Endothelial cell of hepatic sinusoid (primary cell): ENCODE data around the gene BCOR.

Experiments
- in situ Hi-C: cut with HindIII; loops from 2 replicates; pipeline ENCODE4 v1.10.0; 2017; ENCODE audit warnings: low sequenced_read_pairs

The BCOR gene

DNA sequence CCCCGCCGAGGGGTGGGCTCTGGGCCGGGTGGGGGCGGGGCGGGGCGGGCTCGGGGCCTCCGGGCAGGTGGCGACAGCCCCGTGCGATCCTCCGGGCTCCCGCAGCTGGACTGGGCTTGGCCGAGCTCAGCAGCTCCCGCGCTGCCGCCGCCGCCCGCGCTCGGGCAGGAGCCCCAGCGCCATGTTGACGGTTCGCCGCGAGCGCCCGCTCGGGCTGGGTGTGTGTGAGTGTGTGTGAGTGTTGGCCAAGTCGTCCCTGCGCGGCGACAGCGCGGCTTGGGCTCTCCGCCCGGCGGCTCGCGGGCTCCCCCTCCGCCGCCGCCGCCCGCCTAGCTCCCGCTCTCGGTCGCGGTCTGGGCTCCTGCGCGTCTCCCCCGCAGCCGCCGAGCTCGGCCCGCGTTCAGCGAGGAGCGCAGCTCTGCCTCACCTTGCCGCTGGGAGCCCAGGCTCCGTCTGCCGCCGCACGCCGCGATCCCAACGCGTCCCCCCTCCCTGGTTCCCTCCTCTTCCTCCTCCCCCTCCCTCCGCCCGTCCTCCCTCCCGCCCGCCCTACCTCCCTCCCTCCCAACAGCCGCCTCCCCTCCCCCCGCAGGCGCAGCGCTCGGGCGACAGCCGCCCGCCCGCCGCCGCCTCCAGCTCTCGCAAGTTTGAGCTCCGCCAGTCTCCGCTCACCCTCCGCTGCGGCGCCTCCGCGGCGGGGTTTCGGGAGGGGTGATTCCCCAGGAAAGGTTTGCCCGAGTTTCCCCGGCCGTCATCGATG, at the start of gene BCOR:
Gene BCOR, minus strand, starts transcription at position 455 of the 760 bp plus-strand sequence. CDS start 20,029 bp downstream, outside the sequence.
- in situ Hi-C loops = no loop called here

DNA sequence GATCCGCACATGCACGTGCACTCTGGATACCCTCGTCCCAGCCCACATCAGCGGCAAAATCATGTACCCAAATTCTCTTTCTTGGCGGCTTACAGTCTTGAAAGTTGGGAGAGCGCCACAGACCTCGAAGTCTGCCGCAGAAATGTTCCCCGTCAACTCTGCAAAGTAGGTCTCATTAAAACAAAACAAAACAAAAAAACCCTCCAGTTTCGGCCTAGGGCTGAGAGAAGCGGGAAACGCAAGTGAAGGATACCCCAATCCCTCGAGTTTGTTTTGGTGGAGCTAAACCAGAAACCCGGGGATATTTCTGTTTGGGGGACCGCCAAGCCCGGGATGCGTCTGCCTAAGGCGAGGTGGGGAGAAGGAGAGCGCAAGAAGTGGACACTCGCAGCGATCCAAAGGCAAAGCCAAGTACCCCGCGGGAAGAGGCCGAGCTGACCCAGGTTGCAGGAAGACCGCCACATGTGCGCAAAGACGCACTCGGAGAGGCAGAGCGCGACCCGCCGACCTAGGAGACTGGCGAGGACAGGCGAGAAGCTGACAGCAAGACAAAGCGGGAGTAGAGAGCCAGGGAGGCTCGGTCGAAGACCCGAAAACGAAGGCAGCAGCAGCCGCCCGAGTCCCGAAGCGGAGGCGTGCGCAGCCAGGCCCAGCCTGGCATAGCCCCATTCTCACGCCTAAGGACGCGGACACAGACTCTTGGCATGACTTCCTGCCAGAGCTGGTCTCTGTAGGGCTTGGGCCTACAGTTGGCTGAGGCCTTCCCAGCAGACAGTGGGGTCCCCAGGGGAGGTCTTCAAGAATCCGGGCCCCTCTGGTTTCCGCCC, 49.6 kb upstream of the BCOR start:
- in situ Hi-C loops = loop anchor here (5.0 kb wide), 1 partner anchor 90 kb away; no protein-coding TSS in a partner anchor

DNA sequence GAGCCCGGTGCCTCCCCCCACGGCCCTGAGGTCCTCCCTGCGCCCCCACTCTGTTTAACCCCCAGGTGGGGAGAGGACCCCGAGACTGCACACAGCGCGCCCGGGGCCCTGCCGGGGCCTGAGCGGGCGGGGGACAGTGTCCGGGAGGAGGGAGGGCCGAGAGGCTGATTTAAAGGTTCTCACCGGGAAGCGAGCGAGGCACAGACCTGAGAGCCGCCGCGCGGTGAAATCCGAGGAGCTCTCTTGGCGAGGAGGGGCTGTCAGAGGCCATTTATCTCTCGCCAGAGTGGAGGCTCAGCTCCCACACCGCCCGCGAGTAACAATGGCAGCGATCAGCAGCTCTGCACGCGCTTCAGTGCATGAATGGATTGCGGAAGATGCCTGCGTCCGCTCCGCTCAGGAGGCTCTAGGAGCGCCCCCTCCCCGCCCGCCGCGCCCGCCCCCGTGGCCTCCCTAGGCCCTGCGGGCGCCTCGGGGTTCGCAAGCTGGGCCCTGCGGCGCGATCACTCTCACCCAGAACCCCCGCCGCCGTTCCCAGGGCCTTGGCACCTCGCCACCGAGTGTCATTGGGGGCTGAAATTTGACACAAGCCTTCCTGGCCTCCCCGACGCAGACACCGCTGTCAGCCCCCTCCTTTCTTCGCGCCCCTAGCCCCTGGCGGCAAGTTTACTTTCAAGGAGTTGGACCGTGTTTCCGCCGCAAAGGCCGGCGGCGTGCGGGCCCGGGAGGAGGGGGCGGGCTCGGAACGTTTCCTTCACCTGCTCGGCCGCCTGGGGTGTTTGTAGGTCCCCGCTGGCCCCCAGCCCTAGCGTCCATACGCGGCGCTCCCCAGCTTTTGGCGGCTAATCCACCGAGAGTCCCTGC, 48.7 kb upstream of the BCOR start:
- in situ Hi-C loops = loop anchor here (5.0 kb wide), 1 partner anchor 89 kb away; no protein-coding TSS in a partner anchor

DNA sequence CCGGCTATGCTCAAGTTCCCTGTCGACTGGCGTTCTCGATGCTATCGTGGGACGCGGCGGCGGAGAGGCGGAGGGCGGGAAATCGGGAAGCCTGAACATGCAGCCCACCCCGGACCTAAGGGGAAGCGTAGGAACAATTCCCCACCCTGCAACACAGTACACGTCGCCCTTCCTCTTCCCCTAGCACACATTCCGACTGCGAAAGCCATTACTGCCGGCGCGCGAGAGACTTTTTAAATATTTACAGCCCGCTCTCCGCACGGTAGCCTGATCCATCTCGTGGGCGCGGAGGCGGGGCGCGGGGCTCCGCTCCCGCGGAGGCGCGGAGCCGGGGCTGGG, 48.1 kb upstream of the BCOR start:
- in situ Hi-C loops = loop anchor here (5.0 kb wide), 1 partner anchor 89 kb away; no protein-coding TSS in a partner anchor

DNA sequence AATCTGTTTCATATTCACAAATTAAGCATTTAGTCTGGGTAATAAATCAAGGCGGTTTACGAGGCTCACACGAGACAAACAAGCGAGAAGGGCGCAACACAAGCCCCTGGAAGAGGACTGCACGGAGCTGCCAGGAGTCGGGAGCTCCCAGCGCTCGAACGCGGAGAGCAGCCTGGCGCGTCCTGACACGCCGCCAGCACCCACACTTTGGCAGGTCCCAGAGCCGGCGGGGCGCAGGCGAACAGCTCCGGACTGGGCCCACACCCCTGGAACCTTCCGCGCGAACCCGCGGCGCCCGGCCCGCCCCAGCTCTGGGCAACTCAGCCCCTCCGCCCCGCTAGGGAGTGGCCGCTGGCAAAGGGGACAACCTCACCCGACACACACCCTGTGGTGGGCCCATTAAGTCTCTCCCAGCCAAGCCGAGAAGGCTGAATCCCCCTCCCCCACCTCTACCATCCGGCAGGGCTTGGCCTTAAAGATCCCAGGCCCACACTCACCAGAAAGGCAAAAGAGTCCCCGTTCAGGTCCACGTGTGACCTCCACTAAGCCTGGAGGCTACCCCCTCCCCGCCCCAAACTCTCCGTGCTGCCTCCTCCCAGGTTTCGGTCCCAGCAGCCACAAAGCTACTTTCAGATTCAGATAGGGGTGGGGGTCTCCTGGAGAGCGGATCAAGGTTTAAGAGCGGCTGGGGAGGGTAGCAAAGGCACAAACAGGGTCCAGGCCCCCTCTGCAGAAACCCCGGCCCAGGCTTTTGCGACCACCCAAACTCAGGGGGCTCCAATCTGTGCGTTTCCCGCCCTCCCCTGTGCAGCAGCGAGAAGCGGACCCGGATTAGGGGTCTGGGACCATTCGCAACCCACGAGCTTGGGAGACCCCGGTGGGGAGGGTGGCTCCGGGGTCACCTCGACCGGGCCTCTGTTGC, 47.5 kb upstream of the BCOR start:
- in situ Hi-C loops = loop anchor here (5.0 kb wide), 1 partner anchor 88 kb away; no protein-coding TSS in a partner anchor

DNA sequence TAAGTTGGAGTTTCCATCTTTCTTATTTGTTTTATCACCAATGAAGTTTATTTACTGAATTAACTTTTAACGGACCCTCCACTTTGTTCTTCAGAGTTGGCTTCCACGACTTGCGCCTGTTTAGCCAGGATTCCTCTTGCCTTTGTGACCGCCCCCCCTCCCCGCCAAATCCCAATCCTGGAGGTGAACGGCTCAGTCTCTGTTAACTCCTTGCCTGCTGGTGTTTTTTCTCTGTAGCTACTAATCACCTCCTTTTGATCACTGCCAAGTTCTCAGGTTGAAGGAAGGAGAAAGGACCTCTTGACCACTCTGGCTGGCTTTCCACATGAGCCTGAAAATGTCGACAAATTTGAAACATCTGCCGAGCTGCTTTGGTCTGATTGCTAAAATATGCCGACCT, 46.8 kb upstream of the BCOR start:
- in situ Hi-C loops = no loop called here

DNA sequence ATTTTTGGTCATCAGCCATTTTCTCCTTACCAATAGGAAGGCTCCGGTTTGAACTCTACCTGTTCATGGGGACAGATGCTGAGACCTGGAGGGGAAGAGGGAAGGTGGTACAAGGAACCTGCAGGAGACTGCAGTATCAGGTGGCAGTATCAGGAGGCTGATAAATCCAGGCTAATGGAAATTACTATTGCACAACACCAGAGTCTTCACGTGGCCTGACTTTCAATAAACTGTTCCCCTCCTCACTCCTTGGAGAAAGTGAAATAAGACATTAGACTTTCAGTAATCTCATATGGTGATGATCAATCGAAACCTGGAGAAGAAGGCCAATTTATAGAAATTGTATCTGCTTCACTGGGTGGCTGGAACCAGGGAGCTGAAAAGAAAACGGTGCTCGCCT, 46.2 kb upstream of the BCOR start:
- in situ Hi-C loops = no loop called here

DNA sequence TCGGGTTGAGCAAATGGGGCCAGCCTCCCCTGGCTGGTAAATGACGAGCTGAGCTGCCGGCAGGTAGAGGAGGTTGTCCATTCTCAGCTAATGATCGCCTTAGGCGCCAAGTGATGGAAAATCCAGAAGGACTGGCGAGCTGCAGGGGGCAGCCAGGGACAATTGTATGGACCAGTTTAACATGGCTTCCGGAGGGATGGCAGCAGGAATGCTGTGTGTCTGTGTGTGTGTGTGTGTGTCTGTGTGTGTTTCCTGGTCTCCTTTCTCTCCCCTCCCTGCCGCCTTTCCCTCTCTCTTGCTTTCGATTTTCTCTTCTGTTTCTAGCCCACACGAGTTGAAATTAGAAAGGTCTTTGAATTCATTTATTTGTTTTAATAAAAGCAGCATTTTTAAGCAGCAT, 45.2 kb upstream of the BCOR start:
- in situ Hi-C loops = no loop called here

DNA sequence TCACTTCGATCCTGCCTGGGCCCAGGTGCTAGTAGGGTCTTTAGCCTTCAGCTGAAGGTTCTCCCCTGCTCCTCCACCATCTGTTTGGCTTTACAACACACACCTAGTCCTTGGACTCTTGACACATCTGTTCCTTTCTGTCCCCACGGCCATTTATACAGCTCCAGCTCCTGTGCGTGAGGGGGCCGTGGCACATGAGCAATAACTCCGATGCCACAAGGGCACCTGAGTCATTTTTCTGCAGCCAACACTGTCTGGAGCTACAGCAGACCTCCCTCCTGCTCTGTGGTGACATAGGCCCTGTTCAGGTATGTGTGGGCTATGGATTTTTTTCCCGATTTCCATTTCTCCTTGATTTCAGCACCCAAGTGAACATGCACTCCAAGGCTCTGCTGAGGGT, 44.7 kb upstream of the BCOR start:
- in situ Hi-C loops = no loop called here

DNA sequence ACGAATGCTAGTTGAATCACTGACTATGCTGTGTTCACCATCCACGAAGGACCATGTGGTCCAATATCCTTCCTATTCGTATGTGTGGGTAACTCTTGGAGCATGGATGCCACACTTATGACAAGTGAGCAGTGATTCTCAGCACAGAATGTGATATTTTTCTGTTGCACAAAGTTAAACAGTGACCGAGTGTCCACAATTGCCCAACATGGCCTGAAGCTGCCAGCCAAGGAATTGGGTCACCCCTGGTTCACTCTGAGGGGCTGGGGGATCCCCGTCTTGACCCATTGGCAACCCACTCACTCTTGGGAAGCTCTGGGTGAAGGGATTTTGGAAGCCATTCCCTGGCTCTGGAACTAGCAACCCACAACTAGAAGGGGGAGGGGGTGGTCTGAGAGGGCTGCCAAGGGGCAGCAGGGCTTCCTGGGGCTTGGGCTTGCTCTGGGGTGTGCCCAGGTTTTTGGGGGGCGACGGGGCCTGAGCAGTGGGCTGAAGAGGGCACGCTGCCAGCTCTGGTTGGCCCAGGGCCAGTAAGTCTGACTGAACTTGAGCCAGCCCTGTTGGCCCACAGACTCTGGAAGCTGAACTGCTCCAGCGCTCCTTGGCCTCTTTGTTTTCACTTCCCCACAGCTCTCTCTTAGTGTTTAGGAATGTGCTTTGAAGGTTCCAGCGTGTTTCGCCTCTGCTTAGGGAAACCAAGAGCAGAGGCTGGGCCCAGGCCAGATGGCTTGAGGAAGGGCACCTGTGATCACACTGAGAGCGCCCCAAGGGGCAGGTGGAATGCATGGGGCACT, 43.1 kb upstream of the BCOR start:
- in situ Hi-C loops = no loop called here

DNA sequence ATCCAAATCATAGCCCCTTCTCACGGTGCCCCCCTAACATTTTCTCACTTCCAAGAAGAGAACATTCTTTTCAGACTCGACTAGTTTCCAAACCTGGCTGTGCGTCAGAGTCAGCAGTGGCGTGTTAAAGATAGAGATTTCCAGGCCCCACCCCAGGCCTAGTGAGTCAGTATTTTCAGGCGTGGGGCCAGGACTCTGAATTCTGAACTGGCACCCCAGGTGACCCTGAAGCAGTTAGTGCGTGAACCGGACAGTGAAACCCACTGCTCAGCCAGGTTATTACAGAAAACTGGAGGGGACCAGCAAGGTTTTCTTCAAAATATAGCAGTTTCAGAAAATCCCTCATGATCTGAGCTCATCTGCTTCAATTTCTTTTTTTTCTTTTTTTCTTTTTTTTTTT, 35.0 kb upstream of the BCOR start:
- in situ Hi-C loops = no loop called here

DNA sequence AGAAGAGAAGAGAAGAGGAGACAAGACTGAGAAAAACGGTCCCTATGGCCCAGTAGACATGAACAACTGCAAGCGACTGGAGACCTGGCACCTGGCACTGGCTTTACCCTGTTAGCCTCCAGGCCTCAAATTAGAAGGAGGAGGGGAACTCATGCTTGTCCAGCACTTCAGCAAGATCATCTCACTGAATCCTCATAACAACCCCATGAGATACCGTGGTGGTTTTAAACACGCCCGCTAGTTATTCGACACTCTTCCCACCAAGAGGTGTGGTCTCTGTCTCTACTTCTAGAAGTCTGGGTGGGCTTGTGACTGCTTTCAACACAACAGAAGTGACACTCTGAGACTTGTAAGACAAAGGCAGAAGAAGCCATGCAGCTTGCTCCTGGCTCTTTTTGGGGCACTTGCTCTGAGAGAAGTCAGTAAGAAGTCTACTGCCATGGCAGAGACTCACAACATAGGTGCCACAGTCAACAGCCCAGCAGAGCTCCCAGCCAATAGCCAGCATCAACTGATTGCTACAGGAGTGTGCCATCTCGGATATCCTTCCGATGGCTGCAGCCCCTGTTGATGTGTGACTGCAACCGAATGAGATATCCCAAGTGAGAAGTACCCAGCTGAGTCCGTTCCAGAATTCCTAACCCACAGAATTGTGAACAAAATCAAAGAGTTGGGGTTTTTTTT, 34.0 kb upstream of the BCOR start:
- in situ Hi-C loops = no loop called here

DNA sequence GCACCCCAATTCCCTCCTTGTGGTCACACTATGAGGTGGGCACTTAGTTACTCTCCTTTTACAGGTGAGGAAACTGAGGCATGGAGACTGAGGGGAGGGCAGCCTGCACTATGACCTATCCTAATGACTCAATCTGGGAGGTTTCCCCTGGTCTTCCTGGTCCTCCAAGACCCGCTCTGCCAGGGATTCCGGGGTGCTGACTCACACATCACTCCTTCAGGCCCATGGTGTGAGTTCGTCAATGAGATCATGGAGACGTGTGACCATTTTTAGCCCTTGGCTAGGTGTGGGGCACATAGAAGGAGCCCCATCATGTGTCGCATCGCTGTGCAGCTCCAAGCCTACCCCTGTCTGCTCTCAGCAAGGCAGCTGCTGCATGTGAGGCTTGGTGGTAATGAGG, 32.4 kb upstream of the BCOR start:
- in situ Hi-C loops = no loop called here

DNA sequence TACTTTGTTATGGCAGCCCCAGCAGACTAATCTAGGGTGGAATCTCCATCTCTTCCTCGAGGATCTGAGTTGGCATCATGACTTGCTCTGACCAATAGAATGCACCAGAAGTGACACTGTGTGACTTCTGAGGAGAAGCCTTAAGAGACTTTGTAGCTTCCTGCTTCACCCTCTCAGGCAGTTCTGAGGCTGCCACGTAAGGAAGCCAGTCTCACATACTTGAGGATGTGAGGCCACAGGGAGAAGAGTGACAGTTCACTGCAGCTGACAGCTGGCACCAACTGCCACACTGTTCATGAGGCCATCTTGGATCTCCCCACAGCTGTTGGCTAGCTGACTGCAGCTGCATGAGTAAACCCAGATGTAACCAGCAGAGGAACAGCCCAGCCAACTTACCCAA, 29.3 kb upstream of the BCOR start:
- in situ Hi-C loops = no loop called here

DNA sequence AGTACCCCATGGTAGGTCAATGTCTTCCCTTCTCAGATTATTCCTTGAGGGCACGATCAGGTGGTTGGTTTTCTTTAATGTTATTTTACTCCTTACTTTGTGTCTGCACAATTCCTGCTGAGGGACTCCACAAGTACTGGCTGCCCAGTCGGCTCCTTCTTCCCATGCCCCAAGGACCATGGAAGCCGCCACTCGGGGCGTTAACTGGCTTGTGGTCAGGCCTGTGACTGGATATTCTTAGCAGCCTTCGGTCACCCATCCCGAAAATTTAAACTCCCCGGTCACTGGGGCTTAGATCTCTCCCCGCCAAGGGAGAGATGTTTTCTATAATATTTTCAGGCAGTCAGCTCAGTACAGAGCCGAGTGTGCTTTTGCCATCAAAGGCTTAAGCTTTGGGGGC, 24.7 kb upstream of the BCOR start:
- in situ Hi-C loops = no loop called here

DNA sequence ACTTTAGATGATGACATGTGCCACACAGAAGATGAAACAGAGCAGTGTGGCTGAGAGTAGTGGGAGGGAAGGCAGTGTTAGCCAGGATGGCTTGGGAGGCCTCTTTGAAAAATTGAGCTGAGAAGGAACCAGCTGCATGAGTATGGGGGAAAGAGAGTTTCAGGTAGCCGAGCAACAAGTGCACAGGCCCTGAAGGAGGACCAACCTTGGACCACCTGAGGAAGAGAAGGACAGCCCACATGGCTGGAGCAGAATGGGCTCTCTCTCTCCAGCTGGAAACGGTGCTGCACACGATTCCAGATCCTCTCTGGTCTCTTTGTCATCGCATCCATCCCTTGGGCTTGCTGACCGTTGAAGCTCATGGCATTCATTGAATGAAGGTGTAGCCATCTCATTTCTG, 23.9 kb upstream of the BCOR start:
- in situ Hi-C loops = no loop called here

DNA sequence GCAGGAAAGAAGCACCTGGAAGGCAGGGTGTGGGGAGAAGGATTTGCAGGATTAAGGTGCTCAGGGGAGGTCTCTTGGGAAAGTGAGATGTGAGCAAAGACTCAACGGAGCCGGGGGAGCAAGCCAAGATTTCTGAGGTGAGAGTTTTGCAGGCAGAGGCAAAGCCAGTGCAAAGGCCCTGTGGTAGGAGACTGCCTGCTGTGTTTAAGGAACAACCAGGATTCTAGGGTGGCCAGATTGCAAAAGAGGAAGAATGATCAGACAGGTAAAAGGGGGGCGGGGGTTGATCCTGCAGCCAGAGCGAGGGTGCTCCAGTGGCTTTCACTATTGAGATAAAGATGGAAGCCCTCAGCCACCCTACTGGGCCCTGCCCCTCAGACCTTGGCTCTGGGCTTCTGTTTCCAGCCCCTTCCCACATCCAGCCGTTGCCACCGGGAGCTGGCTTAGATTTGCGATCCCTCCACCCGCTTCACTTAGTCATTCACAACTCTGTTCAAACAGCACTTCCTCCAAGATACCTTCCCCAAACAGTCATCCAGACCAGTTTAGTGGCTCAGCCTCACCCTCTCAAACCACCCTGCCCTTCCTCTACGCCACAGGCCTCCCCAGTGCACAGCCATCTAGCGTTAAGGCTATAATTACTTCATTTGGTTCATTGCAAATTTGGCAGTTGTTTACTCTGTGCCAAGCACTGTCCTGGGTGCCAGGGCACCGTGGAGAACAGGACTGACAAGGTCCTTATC, 23.3 kb upstream of the BCOR start:
- in situ Hi-C loops = no loop called here

DNA sequence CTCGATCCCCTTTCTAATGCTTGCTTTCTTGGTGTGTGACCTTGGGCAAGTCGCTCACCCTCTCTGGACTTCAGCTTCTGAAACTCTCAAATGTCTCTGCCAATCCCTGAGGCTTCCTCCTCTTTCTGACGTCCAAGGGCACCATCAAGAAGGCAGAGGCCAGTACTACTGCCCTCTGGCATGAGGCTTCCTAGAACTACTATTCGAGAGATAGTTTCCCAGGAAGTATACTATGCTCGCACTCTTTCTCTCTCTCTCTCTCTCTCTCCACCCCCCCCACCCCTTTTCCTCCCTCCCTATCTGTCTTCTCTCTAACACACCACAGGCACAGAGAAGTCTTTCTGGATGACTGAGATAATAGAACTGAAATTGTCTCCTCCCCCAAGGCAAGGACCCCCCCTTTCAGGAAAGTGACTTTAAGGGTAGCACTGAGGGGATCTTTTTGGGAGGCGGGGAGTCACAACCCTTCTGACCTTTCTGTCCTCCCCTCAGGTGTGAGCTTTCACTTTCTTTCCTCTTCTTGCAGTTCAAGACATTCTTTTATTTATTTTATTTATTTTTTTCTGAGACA, 20.0 kb upstream of the BCOR start:
- in situ Hi-C loops = no loop called here
